Keratinocyte (primary cell): ENCODE measurements around the gene RIGI.

ENCODE experiments used
- CTCF ChIP-seq, 3 experiments: IDR thresholded peaks in 1 of 3; conservative IDR thresholded peaks in 1 of 3; optimal IDR thresholded peaks in 1 of 3; 2 replicates in 2 of 3; 3 replicates in 1 of 3; pipeline versions ENCODE3 to v1.5.1; 2011; ENCODE audit warnings: low read length in 3 of 3, mild to moderate bottlenecking in 3 of 3, moderate library complexity in 2 of 3, control low read depth in 1 of 3, inconsistent platforms in 1 of 3; ENCODE audit not compliant: insufficient read depth in 2 of 3; ENCODE audit errors: extremely low read depth in 1 of 3
- EZH2 ChIP-seq: IDR thresholded peaks from one replicate; pipeline ENCODE4 v1.6.1; 2012; ENCODE audit warnings: inconsistent platforms, mild to moderate bottlenecking, low read length, moderate library complexity

- no peak for TF ChIP-seq CTCF (optimal IDR thresholded peaks at IDR 0.05 in 1 of 3, IDR thresholded peaks at IDR 0.05 in 1 of 3, conservative IDR thresholded peaks at IDR 0.05 in 1 of 3; ENCODE audit: extremely low read depth in 1 of 3, insufficient read depth in 2 of 3, low read length in 3 of 3)
- no peak for TF ChIP-seq EZH2
Measured at GRCh38 chr9:32516241-32516640, 9.8 kb downstream of the RIGI start.
